WTC11 (cell line): ENCODE measurements around the gene ABCF2. TPM values are rescaled to one million over a fixed set of nuclear protein-coding genes. Genes with fewer than 3 reads are reported as not detected.

Source experiments
- ATAC-seq: fragments of 200-7000 bp; cut with Tn5 transposase; 2 replicates; pipeline ENCODE4 v1.10.0; 2021; ENCODE audit warnings: mild to moderate bottlenecking, moderate library complexity
- CTCF ChIA-PET: fragments of 300-600 bp; sonication (Branson Sonifier 250); formaldehyde crosslinking; loops from one replicate; lab custom pipeline; 2021; ENCODE audit warnings: antibody characterized with exemption; lab: Charles Lee
- POLR2A ChIA-PET: fragments of 350-600 bp; sonication (Branson Sonifier 250); formaldehyde crosslinking; loops from one replicate; lab custom pipeline; 2021; ENCODE audit warnings: antibody characterized with exemption; lab: Charles Lee
- DNase-seq: peaks from one replicate; pipeline ENCODE4 v3.0.0; 2021; ENCODE audit warnings: low spot score
- H3K27ac Mint-ChIP-seq: 2 replicates; pipeline ENCODE4 v1.8.0; 2021; ENCODE audit warnings: mixed read lengths
- H3K27me3 Mint-ChIP-seq: 2 replicates; pipeline ENCODE4 v1.8.0; 2021; ENCODE audit warnings: low read depth, mild to moderate bottlenecking, moderate library complexity, mixed read lengths
- H3K36me3 Mint-ChIP-seq: 2 replicates; pipeline ENCODE4 v1.8.0; 2021; ENCODE audit warnings: mixed read lengths
- H3K4me1 Mint-ChIP-seq: 2 replicates; pipeline ENCODE4 v1.8.0; 2022; ENCODE audit warnings: mixed read lengths
- H3K4me3 Mint-ChIP-seq: 2 replicates; pipeline ENCODE4 v1.8.0; 2021; ENCODE audit warnings: mild to moderate bottlenecking, moderate library complexity, mixed read lengths
- H3K9me3 Mint-ChIP-seq: 2 replicates; pipeline ENCODE4 v1.8.0; 2021; ENCODE audit warnings: mixed read lengths
- AFF4 ChIP-seq: sonication (generic); formaldehyde crosslinking; IDR thresholded peaks from 2 replicates; pipeline ENCODE4 v1.8.1; 2023; ENCODE audit warnings: mild to moderate bottlenecking, missing genetic modification reagents, borderline replicate concordance
- CTCF ChIP-seq: fragments of 200-600 bp; IDR thresholded peaks from 2 replicates; pipeline ENCODE4 v1.8.0; 2022; ENCODE audit warnings: antibody characterized with exemption
- E2F1 ChIP-seq: sonication (generic); formaldehyde crosslinking; IDR thresholded peaks from 2 replicates; pipeline ENCODE4 v1.8.0; 2022; ENCODE audit warnings: mild to moderate bottlenecking, missing genetic modification reagents
- E2F4 ChIP-seq: sonication (generic); formaldehyde crosslinking; IDR thresholded peaks from 2 replicates; pipeline ENCODE4 v1.8.1; 2022; ENCODE audit warnings: low read depth, mild to moderate bottlenecking, moderate library complexity, missing genetic modification reagents, borderline replicate concordance
- E2F5 ChIP-seq: sonication (generic); formaldehyde crosslinking; IDR thresholded peaks from 2 replicates; pipeline ENCODE4 v1.8.1; 2022; ENCODE audit warnings: mild to moderate bottlenecking, moderate library complexity, missing genetic modification reagents
- EMX1 ChIP-seq: fragments of 250-450 bp; sonication (Bioruptor Pico); IDR thresholded peaks from 2 replicates; pipeline ENCODE4 v1.8.0; 2021; ENCODE audit warnings: mild to moderate bottlenecking
- ESRRA ChIP-seq: sonication (generic); formaldehyde crosslinking; IDR thresholded peaks from 2 replicates; pipeline ENCODE4 v1.8.1; 2022; ENCODE audit warnings: mild to moderate bottlenecking, missing genetic modification reagents, borderline replicate concordance
- GTF2I ChIP-seq: fragments of 250-450 bp; sonication (Bioruptor Pico); conservative IDR thresholded peaks from 2 replicates; pipeline ENCODE4 v1.4.0; 2021; ENCODE audit warnings: mild to moderate bottlenecking
- JAZF1 ChIP-seq: fragments of 250-450 bp; sonication (Bioruptor Pico); IDR thresholded peaks from 2 replicates; pipeline ENCODE4 v1.9.0; 2021; ENCODE audit warnings: moderate library complexity, mild to moderate bottlenecking, inconsistent platforms
- MLX ChIP-seq: sonication (generic); formaldehyde crosslinking; IDR thresholded peaks from 2 replicates; pipeline ENCODE4 v1.8.1; 2023; ENCODE audit warnings: mild to moderate bottlenecking, missing genetic modification reagents, moderate library complexity
- RORB ChIP-seq: fragments of 250-450 bp; sonication (Bioruptor Pico); IDR thresholded peaks from 2 replicates; pipeline ENCODE4 v1.9.0; 2021; ENCODE audit warnings: mild to moderate bottlenecking
- SP1 ChIP-seq: sonication (generic); formaldehyde crosslinking; conservative IDR thresholded peaks from 2 replicates; pipeline ENCODE4 v1.8.1; 2022; ENCODE audit warnings: missing genetic modification reagents
- ZBTB21 ChIP-seq: sonication (generic); formaldehyde crosslinking; IDR thresholded peaks from 2 replicates; pipeline ENCODE4 v1.8.1; 2023; ENCODE audit warnings: mild to moderate bottlenecking, missing genetic modification reagents, borderline replicate concordance
- ZNF423 ChIP-seq: fragments of 250-450 bp; sonication (Bioruptor Pico); IDR thresholded peaks from 2 replicates; pipeline ENCODE4 v2.1.2; 2022; ENCODE audit warnings: mild to moderate bottlenecking, moderate library complexity
- total RNA-seq: library from RNA; stranded (reverse); gene quantifications from 3 replicates; pipeline ENCODE4 v1.2.3, GENCODE V29; 2021

ABCF2 gene
- total RNA-seq, 1 experiment from 2014 or later: 43.7 TPM

GRCh38 chr7:151246851-151247580 lies 20.0 kb upstream of the ABCF2 start (continued):
- no peak for TF ChIP-seq E2F1
- no peak for TF ChIP-seq AFF4 (CRISPR knock-in tag)
- TF ChIP-seq ESRRA (CRISPR knock-in tag): no peak

- Mint-ChIP-seq H3K9me3 (no peaks in the 10 kb centered on the region), H3K4me1 (peaks cover 56% of the 10 kb centered on the region), H3K27me3 (peaks cover 63% of the 10 kb centered on the region), H3K27ac (no peak overlapping the region), H3K36me3 (no peaks in the 10 kb centered on the region), H3K4me3 (peak overlapping the region; percentile 70)
- TF ChIP-seq GTF2I (CRISPR knock-in tag) (peak; percentile 40; the same call in 1 of the 2 replicates), JAZF1 (CRISPR knock-in tag) (no peak)
- ChIA-PET CTCF (interaction anchor here (0.6 to 4.6 kb wide), 28 partner anchors 10 to 479 kb away, joined by 3 to 83 read pairs (median 4); partner anchors contain the start of genes ABCF2, CHPF2 and NUB1), POLR2A (interaction anchor here (1.5 kb wide), 1 partner anchor 19 kb away, joined by 4 read pairs; the partner anchor contains the start of gene ABCF2)
- no peak for DNase-seq
- ATAC-seq: 0 out of 2 replicates have a peak, but pooled peaks have one; percentile 1
Observed at GRCh38 chr7:151246102-151246850, 19.3 kb upstream of the ABCF2 start.

GRCh38 chr7:151245360-151246101 lies 18.5 kb upstream of the ABCF2 start:
- H3K9me3 Mint-ChIP-seq: no peaks in the 10 kb centered on the region
- H3K27me3 Mint-ChIP-seq: peaks cover 55% of the 10 kb centered on the region
- peak; percentile 29 for ATAC-seq
- H3K4me3 Mint-ChIP-seq: peak overlapping the region; percentile 70
- no peaks in the 10 kb centered on the region for H3K36me3 Mint-ChIP-seq
- peak; percentile 54 for DNase-seq
- CTCF ChIA-PET: interaction anchor here (0.6 to 4.6 kb wide), 39 partner anchors 11 to 480 kb away, joined by 3 to 83 read pairs (median 5); partner anchors contain the start of genes ABCF2, CHPF2, NUB1 and RHEB
- POLR2A ChIA-PET: interaction anchor here (1.5 kb wide), 1 partner anchor 18 kb away, joined by 4 read pairs; the partner anchor contains the start of gene ABCF2
- peaks cover 49% of the 10 kb centered on the region for H3K4me1 Mint-ChIP-seq
- H3K27ac Mint-ChIP-seq: no peak overlapping the region
- TF ChIP-seq SP1 (0 out of 2 replicates have a peak, but pooled peaks have one; percentile 15), RORB (CRISPR knock-in tag) (no peak), MLX (CRISPR knock-in tag) (no peak), CTCF (peak; percentile 59; the same call in 1 of the 2 replicates), ESRRA (CRISPR knock-in tag) (peak; percentile 60; the same call in 1 of the 2 replicates), EMX1 (CRISPR knock-in tag) (no peak), ZBTB21 (no peak), ZNF423 (CRISPR knock-in tag) (peak; percentile 75), E2F4 (CRISPR knock-in tag) (0 out of 2 replicates have a peak, but pooled peaks have one; percentile 37), E2F5 (CRISPR knock-in tag) (0 out of 2 replicates have a peak, but pooled peaks have one; percentile 42)
